NCI-H2081 treated with DMSO at 0.1 percent for 48 hours (cell line): ENCODE results near the gene PBX1.

Source experiments
- DNase-seq: peaks from one replicate; lab custom pipeline; 2025; lab: John Stamatoyannopoulos, UW

PBX1 gene

GRCh38 chr1:164670026-164670425 lies 111.0 kb downstream of the PBX1 start:
- DNase-seq, result no peak

GRCh38 chr1:164670786-164671185 lies 111.8 kb downstream of the PBX1 start:
- DNase-seq, result no peak

GRCh38 chr1:164671323-164671965 lies 112.5 kb downstream of the PBX1 start:
- no peak for DNase-seq

GRCh38 chr1:164671966-164672571 lies 113.1 kb downstream of the PBX1 start:
- DNase-seq, result no peak

GRCh38 chr1:164672588-164672987 lies 113.6 kb downstream of the PBX1 start:
- DNase-seq, result no peak

GRCh38 chr1:164673584-164674214 lies 114.7 kb downstream of the PBX1 start:
- no peak for DNase-seq

GRCh38 chr1:164675342-164675904 lies 116.4 kb downstream of the PBX1 start:
- no peak for DNase-seq

- DNase-seq, result no peak
Measured at GRCh38 chr1:164678136-164678700, 119.2 kb downstream of the PBX1 start.

GRCh38 chr1:164682570-164682969 lies 123.6 kb downstream of the PBX1 start:
- no peak for DNase-seq

GRCh38 chr1:164683235-164683634 lies 124.3 kb downstream of the PBX1 start:
- DNase-seq, result no peak

GRCh38 chr1:164685266-164686035 lies 126.5 kb downstream of the PBX1 start:
- DNase-seq, result no peak

- no peak for DNase-seq
Measured at GRCh38 chr1:164687777-164688176, 128.8 kb downstream of the PBX1 start.

GRCh38 chr1:164688791-164689190 lies 129.8 kb downstream of the PBX1 start:
- no peak for DNase-seq

- DNase-seq, result no peak
Measured at GRCh38 chr1:164689672-164690511, 130.9 kb downstream of the PBX1 start.

- no peak for DNase-seq
Measured at GRCh38 chr1:164692420-164692819, 133.4 kb downstream of the PBX1 start.

GRCh38 chr1:164693564-164694359 lies 134.8 kb downstream of the PBX1 start:
- DNase-seq, result no peak

GRCh38 chr1:164694505-164694904 lies 135.5 kb downstream of the PBX1 start:
- no peak for DNase-seq

GRCh38 chr1:164695956-164696665 lies 137.1 kb downstream of the PBX1 start:
- DNase-seq, result no peak

- DNase-seq, result no peak
Measured at GRCh38 chr1:164699815-164700491, 141.0 kb downstream of the PBX1 start.
